Measurements from ENCODE around the gene LRRK1.

The LRRK1 gene

GRCh38 chr15:100890051-100890720 is 29.0 kb upstream of the LRRK1 start:
- no peak for TF ChIP-seq Cebpa-rat (IDR thresholded peaks at IDR 0.05)
- Histone ChIP-seq H3K9ac (no peak overlapping the region), H4K20me1 (peaks cover 32% of the 10 kb centered on the region; the same call in 1 of the 2 replicates)

DNA sequence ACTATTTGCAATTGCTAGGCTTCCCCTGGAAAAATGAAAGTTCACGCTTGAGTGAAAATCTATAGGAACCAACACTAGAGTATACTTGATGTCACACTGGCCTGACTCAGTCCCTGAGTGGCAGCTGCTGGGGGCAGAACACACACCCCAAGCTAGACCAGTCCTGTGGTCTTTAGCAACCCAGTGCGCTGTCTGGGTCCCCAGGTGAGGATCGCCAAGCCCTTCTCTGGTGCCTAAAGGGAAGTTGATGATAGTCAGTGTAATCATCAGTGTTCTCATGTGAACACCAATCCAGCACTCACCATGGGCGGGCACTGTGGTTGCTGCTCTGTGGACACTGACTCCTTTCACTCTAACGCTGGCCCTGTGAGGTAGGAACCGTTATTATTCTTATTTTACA is 28.3 kb upstream of the LRRK1 start:
- no peaks in the 10 kb centered on the region for H3K36me3 ChIP-seq
- no peak overlapping the region for H3K4me3 ChIP-seq
- H4K20me1 ChIP-seq = peaks cover 32% of the 10 kb centered on the region; the same call in 1 of the 2 replicates

More at GRCh38 chr15:100890051-100890720, 29.0 kb upstream of the LRRK1 start:
- Histone ChIP-seq H3K36me3 (no peaks in the 10 kb centered on the region), H3K4me3 (peak overlapping the region; percentile 9; the same call in 1 of the 2 replicates), H3K4me2 (peak overlapping the region; percentile 73), H3K9me3 (no peaks in the 10 kb centered on the region), H3K4me1 (peaks cover 26% of the 10 kb centered on the region), H3K27me3 (peaks cover 94% of the 10 kb centered on the region), H3K27ac (no peak overlapping the region)

DNA sequence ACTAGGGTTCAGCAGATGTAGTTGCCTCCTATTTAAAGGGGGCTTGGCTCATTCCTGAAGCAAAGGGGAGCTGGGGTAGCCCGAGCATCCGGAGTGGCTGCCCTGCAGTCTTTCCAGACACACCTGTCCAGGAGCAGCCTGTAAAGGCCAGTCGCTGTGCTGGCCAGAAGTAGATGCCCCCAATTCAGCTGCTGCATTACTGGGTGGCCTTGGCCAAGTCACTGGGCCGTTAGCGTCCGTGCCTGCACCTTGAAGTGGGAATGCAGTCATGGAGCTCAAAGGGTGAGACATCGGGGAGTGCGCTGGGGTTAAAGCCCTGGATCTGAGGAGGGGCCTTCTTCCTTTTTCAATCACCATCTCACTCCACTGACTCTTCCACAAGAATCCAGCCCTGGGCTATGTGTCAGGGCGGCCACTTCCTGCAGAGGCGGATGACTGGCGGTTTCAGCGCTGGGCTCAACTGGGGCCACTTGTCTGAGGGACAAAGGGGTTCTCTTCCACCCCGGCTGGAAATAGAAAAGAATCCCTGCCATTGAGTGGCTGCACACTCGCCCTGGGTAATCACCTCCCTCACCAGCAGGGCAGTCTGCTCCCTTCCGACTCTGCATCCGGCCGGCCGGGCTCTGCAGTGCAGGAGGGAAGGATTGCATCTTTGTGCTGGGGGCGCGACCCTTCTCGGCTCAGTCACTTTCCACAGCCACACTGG is 27.7 kb upstream of the LRRK1 start:
- Histone ChIP-seq H3K9ac (no peak overlapping the region), H3K4me1 (peaks cover 26% of the 10 kb centered on the region), H3K4me3 (no peak overlapping the region), H3K9me3 (no peaks in the 10 kb centered on the region), H3K27ac (no peak overlapping the region), H3K27me3 (peaks cover 81% of the 10 kb centered on the region), H4K20me1 (peaks cover 32% of the 10 kb centered on the region; the same call in 1 of the 2 replicates), H3K36me3 (no peaks in the 10 kb centered on the region), H3K4me2 (peak overlapping the region; percentile 73; the same call in 1 of the 2 replicates)
- TF ChIP-seq Cebpa-rat (IDR thresholded peaks at IDR 0.05) = no peak

More for the DNA sequence above, 28.3 kb upstream of the LRRK1 start:
- peaks cover 87% of the 10 kb centered on the region for H3K27me3 ChIP-seq
- no peaks in the 10 kb centered on the region for H3K9me3 ChIP-seq
- H3K4me2 ChIP-seq = peak overlapping the region; percentile 73
- no peak overlapping the region for H3K9ac ChIP-seq
- no peak for TF ChIP-seq Cebpa-rat (IDR thresholded peaks at IDR 0.05)
- no peak overlapping the region for H3K27ac ChIP-seq
- H3K4me1 ChIP-seq = peaks cover 26% of the 10 kb centered on the region

- Histone ChIP-seq H3K4me3 (no peak overlapping the region), H3K9me3 (no peaks in the 10 kb centered on the region), H3K27ac (no peak overlapping the region), H4K20me1 (peaks cover 32% of the 10 kb centered on the region; the same call in 1 of the 2 replicates), H3K36me3 (no peaks in the 10 kb centered on the region), H3K4me1 (peaks cover 26% of the 10 kb centered on the region), H3K4me2 (no peak overlapping the region), H3K9ac (no peak overlapping the region), H3K27me3 (peaks cover 76% of the 10 kb centered on the region)
- TF ChIP-seq Cebpa-rat (IDR thresholded peaks at IDR 0.05) = no peak
These were observed 27.2 kb upstream of the LRRK1 start for GRCh38 chr15:100892013-100892355.

DNA sequence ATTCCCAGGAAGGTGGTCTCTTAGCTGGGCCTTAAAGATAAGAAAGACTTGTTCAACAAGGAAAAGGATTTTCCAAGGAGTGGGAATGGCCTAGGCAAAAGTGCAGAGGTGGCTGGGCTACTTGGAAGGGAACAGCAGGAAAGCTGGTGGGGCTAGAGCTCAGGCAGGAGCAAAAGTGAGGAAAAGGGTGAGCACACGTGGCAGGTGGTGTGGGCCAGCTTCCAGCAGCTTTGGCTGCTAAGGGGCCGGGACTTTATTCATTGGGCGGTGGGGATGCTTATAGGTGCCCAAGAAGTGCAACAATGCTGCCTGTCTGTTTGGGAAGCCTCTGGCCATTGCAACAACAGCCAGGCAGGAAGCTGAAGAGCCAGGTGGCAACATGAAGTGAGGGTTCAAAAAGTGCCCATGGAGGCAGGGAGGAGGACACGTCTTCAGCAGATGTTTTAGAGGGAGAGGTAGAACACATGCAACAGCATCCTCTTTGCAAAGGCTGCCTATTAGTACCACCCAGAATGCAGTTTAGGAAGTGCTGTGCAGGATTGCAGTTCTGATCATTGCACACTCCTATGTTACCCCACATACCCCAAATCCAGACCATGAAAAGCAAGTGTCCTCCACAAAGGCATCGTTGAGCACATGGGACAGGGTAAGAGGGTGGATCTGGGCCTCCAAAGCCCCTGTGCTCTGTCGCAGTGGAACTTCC is 25.7 kb upstream of the LRRK1 start:
- no peak overlapping the region for H3K9ac ChIP-seq
- peaks cover 32% of the 10 kb centered on the region; the same call in 1 of the 2 replicates for H4K20me1 ChIP-seq
- H3K4me2 ChIP-seq = no peak overlapping the region
- peaks cover 26% of the 10 kb centered on the region for H3K4me1 ChIP-seq
- no peak for TF ChIP-seq Cebpa-rat (IDR thresholded peaks at IDR 0.05)
- H3K36me3 ChIP-seq = no peaks in the 10 kb centered on the region
- H3K27ac ChIP-seq = no peak overlapping the region
- H3K4me3 ChIP-seq = no peak overlapping the region
- H3K27me3 ChIP-seq = peaks cover 61% of the 10 kb centered on the region
- H3K9me3 ChIP-seq = no peaks in the 10 kb centered on the region

DNA sequence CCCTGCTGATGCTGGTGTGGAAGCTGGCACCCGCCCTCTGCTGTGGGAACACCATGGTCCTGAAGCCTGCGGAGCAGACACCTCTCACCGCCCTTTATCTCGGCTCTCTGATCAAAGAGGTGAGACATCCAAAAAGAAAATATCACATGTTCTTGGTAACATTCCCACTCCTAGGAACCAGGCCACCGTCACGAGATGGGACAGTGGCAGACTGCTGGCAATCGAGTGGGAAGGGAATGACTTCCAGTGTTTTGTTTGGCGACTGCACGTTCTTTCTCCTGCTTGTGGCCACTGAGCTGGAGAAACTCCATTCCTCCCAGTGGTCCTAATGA is 25.2 kb upstream of the LRRK1 start:
- no peak overlapping the region for H3K27ac ChIP-seq
- peaks cover 22% of the 10 kb centered on the region for H3K4me1 ChIP-seq
- no peak overlapping the region for H3K4me3 ChIP-seq
- H3K36me3 ChIP-seq = no peaks in the 10 kb centered on the region
- H4K20me1 ChIP-seq = peaks cover 30% of the 10 kb centered on the region; the same call in 1 of the 2 replicates
- no peaks in the 10 kb centered on the region for H3K9me3 ChIP-seq
- H3K9ac ChIP-seq = no peak overlapping the region
- H3K4me2 ChIP-seq = no peak overlapping the region
- H3K27me3 ChIP-seq = peaks cover 56% of the 10 kb centered on the region
- no peak for TF ChIP-seq Cebpa-rat (IDR thresholded peaks at IDR 0.05)

- H3K27me3 ChIP-seq = peaks cover 38% of the 10 kb centered on the region
- peaks cover 4% of the 10 kb centered on the region for H3K4me1 ChIP-seq
- H4K20me1 ChIP-seq = peaks cover 12% of the 10 kb centered on the region; the same call in 1 of the 2 replicates
- H3K9ac ChIP-seq = no peak overlapping the region
- TF ChIP-seq Cebpa-rat (IDR thresholded peaks at IDR 0.05) = no peak
- no peaks in the 10 kb centered on the region for H3K9me3 ChIP-seq
- H3K4me2 ChIP-seq = no peak overlapping the region
- no peak overlapping the region for H3K4me3 ChIP-seq
- H3K27ac ChIP-seq = no peak overlapping the region
- H3K36me3 ChIP-seq = no peaks in the 10 kb centered on the region
These were observed 23.4 kb upstream of the LRRK1 start for GRCh38 chr15:100895721-100896120.

DNA sequence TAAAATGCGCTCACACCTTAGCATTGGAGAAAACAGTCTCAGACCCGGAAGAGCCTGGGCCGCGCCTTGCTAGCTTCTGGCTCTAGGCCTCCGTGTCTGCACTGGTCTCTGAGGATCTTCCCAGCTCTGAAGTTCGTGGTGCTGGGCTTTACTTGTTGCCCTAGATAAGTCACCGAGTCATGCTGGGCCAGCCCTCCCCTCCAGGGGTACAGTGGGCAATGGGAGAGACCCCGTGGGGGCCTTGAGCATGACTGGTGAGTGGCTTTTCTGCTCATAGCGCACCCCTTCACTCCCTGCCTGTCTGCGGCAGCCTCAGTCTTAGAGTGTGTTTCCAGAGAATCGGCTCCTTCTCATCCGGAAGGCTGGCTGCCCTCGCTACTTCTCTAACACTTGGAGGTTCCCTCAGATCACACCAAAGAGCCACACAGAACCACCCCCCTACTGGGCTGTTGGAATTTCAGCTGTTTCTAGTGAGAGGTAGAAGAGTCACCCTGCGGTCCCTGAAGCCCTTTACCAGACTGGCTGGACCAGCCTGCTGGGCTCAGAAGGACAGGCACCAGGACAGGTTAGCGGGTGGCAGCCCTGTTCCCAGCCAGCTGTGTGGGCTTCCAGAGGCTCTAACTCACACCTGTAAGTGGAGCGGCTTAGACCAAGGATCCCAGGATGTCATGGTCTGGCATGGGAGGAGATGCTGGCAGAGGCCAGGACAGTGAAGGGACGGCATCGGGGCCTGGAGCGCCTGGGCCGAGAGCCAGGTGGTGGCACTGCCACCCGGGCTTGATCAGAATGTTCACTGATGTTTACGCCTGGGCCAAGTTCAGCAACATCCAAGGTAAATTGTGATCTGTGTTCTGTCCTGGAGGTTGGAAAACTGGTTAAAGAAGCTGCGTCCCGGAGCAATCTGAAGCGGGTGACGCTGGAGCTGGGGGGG is 21.7 kb upstream of the LRRK1 start:
- TF ChIP-seq Cebpa-rat (IDR thresholded peaks at IDR 0.05) = no peak
- no peaks in the 10 kb centered on the region; the same call in 1 of the 2 replicates for H4K20me1 ChIP-seq
- no peak overlapping the region for H3K4me2 ChIP-seq
- no peaks in the 10 kb centered on the region for H3K9me3 ChIP-seq
- peaks cover 21% of the 10 kb centered on the region for H3K27me3 ChIP-seq
- H3K36me3 ChIP-seq = no peaks in the 10 kb centered on the region
- H3K4me1 ChIP-seq = peaks cover 3% of the 10 kb centered on the region
- H3K4me3 ChIP-seq = no peak overlapping the region
- no peak overlapping the region for H3K9ac ChIP-seq
- no peak overlapping the region for H3K27ac ChIP-seq

GRCh38 chr15:100898152-100898490 is 21.0 kb upstream of the LRRK1 start:
- no peak overlapping the region for H3K4me2 ChIP-seq
- no peaks in the 10 kb centered on the region; the same call in 1 of the 2 replicates for H4K20me1 ChIP-seq
- H3K4me1 ChIP-seq = peaks cover 6% of the 10 kb centered on the region
- no peak overlapping the region for H3K4me3 ChIP-seq
- H3K27ac ChIP-seq = no peak overlapping the region
- TF ChIP-seq Cebpa-rat (IDR thresholded peaks at IDR 0.05) = no peak
- H3K9me3 ChIP-seq = no peaks in the 10 kb centered on the region
- H3K27me3 ChIP-seq = peaks cover 14% of the 10 kb centered on the region
- no peak overlapping the region for H3K9ac ChIP-seq
- no peaks in the 10 kb centered on the region for H3K36me3 ChIP-seq
